Esophagus (tissue), 2 donors: Measurements from ENCODE around the gene CACNA1B. TPM values are rescaled to one million over a fixed set of nuclear protein-coding genes. Genes with fewer than 3 reads are reported as not detected.

Experiments used
- H3K27ac ChIP-seq, 2 donors: one replicate each; pipeline ENCODE4 v1.5.1; 2013; ENCODE audit warnings: low read depth in 2 of 2, mild to moderate bottlenecking in 2 of 2, inconsistent platforms in 1 of 2, low read length in 1 of 2, moderate library complexity in 1 of 2
- H3K27me3 ChIP-seq, 2 donors: one replicate each; pipeline ENCODE4 v1.6.1; 2013; ENCODE audit warnings: low read length in 2 of 2, control low read depth in 1 of 2, mild to moderate bottlenecking in 1 of 2; ENCODE audit not compliant: insufficient read depth in 2 of 2, control insufficient read depth in 1 of 2
- H3K36me3 ChIP-seq, 2 donors: one replicate each; pipeline ENCODE4 v1.6.1; 2013; ENCODE audit warnings: low read length in 1 of 2; ENCODE audit not compliant: control insufficient read depth in 2 of 2, insufficient read depth in 2 of 2
- H3K4me1 ChIP-seq, 2 donors: one replicate each; pipeline ENCODE4 v1.6.1; 2013; ENCODE audit warnings: low read length in 1 of 2; ENCODE audit not compliant: control insufficient read depth in 2 of 2, insufficient read depth in 2 of 2
- H3K4me3 ChIP-seq, 2 donors: one replicate each; pipeline ENCODE4 v1.5.1; 2013; ENCODE audit warnings: low read length in 2 of 2, mild to moderate bottlenecking in 2 of 2, low read depth in 1 of 2, moderate library complexity in 1 of 2
- H3K9me3 ChIP-seq, 2 donors: one replicate each; pipeline ENCODE4 v1.6.1; 2013; ENCODE audit warnings: mild to moderate bottlenecking in 2 of 2, low read depth in 1 of 2, low read length in 1 of 2, moderate library complexity in 1 of 2; ENCODE audit not compliant: control insufficient read depth in 2 of 2, insufficient read depth in 1 of 2
- WGBS, 2 donors: extraction: QIAGEN DNeasy Blood & Tissue Kit; methylation state at CpG; one replicate each; pipeline ENCODE4 v1.1.7; 2013; 5-methylcytosine and 5-hydroxymethylcytosine counted together
- polyA plus RNA-seq, 2 donors: library from polyadenylated mRNA; stranded (reverse); fragments of 200-250 nt; gene quantifications; one replicate each; pipeline ENCODE4 v1.2.3, GENCODE V29; 2013
- donor health status: healthy with polysubstance abuse.
- donor health status: Bipolar disorder and iron deficiency.

CACNA1B gene
- polyA plus RNA-seq, 2 donors, result under 0.01 TPM

DNA sequence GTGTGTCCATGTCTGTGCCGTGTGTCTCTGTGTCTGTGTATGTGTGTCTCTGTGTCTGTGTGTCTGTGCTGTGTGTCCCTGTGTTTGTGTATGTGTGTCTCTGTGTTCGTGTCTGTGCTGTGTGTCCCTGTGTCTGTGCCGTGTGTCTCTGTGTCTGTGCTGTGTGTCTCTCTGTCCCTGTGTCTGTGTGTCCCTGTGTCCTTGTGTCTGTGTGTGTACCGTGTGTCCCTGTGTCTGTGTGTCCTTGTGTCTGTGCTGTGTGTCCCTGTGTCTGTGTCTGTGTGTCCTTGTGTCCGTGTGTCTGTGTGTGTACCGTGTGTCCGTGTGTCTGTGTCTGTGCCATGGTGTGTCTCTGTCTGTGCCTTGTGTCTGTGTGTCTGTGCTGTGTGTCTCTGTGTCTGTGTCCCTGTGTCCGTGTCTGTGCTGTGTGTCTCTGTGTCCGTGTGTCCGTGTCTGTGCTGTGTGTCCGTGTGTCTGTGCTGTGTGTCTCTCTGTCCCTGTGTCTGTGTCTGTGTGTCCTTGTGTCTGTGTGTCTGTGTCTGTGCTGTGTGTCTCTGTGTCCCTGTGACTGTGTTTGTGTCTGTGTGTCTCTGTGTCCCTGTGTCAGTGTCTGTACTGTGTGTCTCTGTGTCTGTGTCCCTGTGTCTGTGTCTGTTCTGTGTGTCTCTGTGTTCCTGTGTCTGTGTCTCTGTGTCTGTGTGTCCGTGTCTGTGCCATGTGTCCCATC lies 23.2 kb downstream of the CACNA1B start:
- Histone ChIP-seq H3K9me3 (peaks cover 2 to 7% of the 10 kb centered on the region in 2 donors), H3K27ac (no peak overlapping the region), H3K4me1 (peaks cover 0 to 1% of the 10 kb centered on the region in 2 donors), H3K27me3 (no peaks in the 10 kb centered on the region), H3K4me3 (no peak overlapping the region), H3K36me3 (no peaks in the 10 kb centered on the region)
- WGBS, 2 donors, result 89 to 91% methylated on average over 12 of the region's 12 CpGs

DNA sequence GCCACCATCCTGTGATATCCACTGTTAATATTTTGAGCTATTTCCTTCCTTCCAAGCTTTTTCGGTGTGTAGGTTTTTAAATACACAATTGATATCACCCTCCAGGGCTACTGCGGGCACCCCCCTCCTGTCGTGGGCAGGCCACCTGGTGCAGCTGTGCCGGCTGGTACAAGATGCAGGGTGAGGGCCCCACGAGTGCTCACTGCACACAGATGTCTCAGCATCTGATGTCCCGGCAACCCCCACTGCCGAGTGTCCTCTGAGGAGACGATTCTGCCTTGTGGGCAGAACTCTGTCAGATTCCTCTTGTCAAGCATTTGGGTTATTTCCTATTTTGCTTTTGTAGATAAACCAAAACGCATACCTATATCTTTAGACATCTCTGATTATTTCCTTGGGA lies 25.1 kb downstream of the CACNA1B start:
- Histone ChIP-seq H3K27ac (no peak overlapping the region), H3K4me1 (peaks cover 0 to 1% of the 10 kb centered on the region in 2 donors), H3K27me3 (no peaks in the 10 kb centered on the region), H3K4me3 (no peak overlapping the region), H3K36me3 (no peaks in the 10 kb centered on the region), H3K9me3 (peaks cover 2 to 7% of the 10 kb centered on the region in 2 donors)
- 77 to 79% methylated on average over 9 of the region's 9 CpGs for WGBS, 2 donors

DNA sequence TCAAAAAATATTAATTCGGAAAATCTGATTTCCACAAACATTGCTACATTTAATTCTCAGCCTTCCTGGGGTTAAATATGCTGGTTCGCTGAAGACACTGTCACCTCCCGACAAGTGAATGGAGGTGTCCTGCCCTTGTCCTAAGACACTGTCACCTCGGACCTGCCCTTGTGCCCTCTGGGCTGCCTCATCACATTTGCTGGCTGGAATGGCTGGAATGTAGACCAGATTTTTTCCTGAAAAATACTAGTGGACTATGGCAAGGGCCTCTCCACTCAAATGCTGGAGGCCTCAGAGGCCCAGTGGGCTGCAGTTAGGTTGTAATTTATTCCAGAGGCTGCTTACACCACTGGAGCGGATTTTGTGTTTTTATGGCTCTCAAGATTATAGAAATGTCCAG lies 28.2 kb downstream of the CACNA1B start:
- peaks cover 0 to 1% of the 10 kb centered on the region in 2 donors for H3K4me1 ChIP-seq
- H3K36me3 ChIP-seq, result no peaks in the 10 kb centered on the region
- H3K27me3 ChIP-seq, result no peaks in the 10 kb centered on the region
- peaks cover 2 to 3% of the 10 kb centered on the region in 2 donors for H3K9me3 ChIP-seq
- 68 to 72% methylated on average over 5 of the region's 5 CpGs for WGBS, 2 donors
- no peak overlapping the region for H3K27ac ChIP-seq
- H3K4me3 ChIP-seq, result no peak overlapping the region

DNA sequence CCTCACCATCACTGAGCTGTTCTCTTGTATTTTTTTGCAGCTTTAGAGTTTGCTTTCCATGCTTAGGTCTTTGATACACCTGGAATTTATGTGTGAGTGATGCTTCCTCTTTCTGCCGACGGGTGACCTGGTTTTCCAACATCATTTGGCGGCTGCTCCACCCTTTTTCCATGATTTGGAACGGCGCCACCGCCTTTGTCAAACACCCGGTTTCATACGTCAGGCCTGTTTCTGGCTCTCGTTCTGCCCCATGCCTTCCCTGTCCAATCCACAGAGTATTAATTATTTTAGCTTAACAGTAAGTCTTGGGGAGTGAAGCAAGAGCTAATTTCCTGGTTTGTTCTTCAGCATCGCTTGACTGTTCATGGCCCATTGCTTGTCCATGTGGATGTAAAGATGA lies 30.2 kb downstream of the CACNA1B start:
- Histone ChIP-seq H3K36me3 (no peaks in the 10 kb centered on the region), H3K4me1 (no peaks in the 10 kb centered on the region), H3K4me3 (no peak overlapping the region), H3K27ac (no peak overlapping the region), H3K27me3 (no peaks in the 10 kb centered on the region), H3K9me3 (no peaks in the 10 kb centered on the region)
- 56 to 65% methylated on average over 10 of the region's 10 CpGs for WGBS, 2 donors

DNA sequence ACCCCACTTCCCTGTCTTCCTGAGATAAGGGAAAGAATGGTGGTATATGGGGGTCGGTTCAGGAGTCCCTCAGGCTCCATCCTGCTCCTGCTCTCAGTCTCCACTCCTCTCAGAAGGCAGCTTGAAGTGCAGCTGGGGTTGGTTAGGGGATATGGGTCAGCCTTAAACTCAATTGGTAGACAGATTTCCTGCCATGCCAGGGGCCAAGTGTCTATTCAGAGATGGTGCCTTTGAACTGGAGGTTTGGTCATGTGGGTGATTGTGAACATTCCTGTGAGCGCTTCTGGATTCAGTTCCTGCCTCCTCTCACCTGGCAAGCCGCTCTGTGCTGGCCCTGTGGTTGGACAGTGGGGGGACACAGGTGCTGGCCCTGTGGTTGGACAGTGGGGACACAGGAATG lies 35.1 kb downstream of the CACNA1B start:
- WGBS, 2 donors, result 70 to 74% methylated on average over 3 of the region's 3 CpGs

DNA sequence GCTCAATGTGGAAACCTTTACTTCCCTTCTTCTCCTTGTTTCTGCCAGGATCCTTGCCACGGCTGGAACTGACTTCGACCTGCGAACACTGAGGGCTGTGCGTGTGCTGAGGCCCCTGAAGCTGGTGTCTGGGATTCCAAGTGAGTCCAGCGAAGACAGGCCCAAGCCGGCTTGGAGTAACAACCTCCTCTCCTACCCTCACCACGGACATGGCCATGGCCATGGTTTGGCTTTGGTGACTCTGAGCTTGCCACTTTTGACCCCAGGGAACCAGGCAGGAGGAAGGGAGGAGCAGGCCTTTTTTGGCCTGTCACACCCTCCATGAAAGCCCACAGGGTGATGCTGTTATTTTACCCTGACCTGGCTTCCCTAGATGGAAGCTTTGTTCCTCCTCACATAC lies 35.5 kb downstream of the CACNA1B start:
- no peak overlapping the region for H3K27ac ChIP-seq
- H3K9me3 ChIP-seq, result no peaks in the 10 kb centered on the region
- H3K4me3 ChIP-seq, result no peak overlapping the region
- no peaks in the 10 kb centered on the region for H3K4me1 ChIP-seq
- H3K36me3 ChIP-seq, result no peaks in the 10 kb centered on the region
- no peaks in the 10 kb centered on the region for H3K27me3 ChIP-seq
- 80 to 89% methylated on average over 7 of the region's 7 CpGs for WGBS, 2 donors

More for the DNA sequence above, 35.1 kb downstream of the CACNA1B start:
- Histone ChIP-seq H3K9me3 (no peaks in the 10 kb centered on the region), H3K27ac (no peak overlapping the region), H3K4me3 (no peak overlapping the region), H3K27me3 (no peaks in the 10 kb centered on the region), H3K4me1 (no peaks in the 10 kb centered on the region), H3K36me3 (no peaks in the 10 kb centered on the region)

DNA sequence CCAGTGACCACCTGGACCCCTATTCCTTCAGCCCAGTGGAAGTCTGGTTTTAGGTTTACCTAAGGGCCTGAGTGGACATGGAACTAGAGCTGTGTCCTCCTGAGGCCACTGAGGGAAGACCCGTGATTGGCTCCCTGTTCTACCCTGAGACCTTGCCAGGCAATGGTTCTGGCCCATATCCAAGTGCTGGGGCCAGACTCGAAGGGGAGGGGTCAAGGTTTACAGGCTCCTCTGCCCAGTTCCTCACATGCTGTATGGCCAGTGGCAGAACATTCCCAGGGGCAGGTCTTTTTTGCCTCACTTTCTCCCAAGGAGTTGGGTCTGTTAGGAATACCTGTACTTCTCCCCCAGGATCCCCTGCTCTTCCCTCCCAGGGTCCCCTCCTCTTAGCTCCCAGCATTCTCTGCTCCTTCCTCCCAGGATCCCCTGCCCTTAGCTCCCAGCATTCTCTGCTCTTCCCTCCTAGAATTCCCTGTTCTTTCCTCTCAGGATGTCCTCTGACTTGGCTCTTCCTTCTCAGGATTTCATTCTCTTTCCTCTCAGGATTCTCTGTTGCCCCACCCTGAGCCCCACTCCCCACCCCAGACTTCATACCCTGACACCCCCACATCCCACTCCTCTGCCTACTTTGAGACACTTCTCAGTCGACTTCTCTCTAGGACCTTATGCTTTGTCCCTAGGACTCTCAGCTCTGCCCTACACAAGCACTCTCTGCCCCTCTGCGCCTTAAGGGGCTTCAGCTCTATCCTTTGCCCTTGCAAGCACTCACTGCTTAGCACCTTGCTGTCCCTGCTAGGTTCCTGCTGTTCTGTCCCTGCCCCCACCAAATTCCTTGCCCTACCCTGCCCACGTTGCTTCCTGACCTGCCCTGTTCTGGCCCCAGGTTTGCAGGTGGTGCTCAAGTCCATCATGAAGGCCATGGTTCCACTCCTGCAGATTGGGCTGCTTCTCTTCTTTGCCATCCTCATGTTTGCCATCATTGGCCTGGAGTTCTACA lies 36.5 kb downstream of the CACNA1B start:
- Histone ChIP-seq H3K27me3 (no peaks in the 10 kb centered on the region), H3K27ac (no peak overlapping the region), H3K36me3 (no peaks in the 10 kb centered on the region), H3K4me3 (no peak overlapping the region), H3K4me1 (no peaks in the 10 kb centered on the region), H3K9me3 (no peaks in the 10 kb centered on the region)
- 62 to 63% methylated on average over 5 of the region's 5 CpGs for WGBS, 2 donors

DNA sequence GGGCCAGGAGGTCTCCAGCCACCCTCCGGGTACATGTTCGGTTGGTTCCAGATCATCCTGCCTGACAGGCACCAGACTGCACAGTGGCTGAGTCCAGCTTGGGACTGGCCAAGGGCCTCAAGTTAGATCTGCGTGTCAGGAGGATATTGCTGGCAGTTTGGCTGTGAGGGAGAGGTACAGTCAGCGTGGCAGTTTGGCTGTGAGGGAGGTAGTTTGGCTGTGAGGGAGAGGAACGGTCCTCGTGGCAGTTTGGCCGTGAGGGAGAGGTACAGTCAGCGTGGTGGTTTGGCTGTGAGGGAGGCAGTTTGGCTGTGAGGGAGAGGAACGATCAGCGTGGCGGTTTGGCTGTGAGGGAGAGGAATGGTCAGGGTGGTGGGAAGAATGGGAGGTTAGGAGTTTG lies 39.0 kb downstream of the CACNA1B start:
- Histone ChIP-seq H3K36me3 (no peaks in the 10 kb centered on the region), H3K4me3 (no peak overlapping the region), H3K27me3 (no peaks in the 10 kb centered on the region), H3K27ac (no peak overlapping the region), H3K4me1 (no peaks in the 10 kb centered on the region), H3K9me3 (no peaks in the 10 kb centered on the region)
- 70 to 79% methylated on average over 11 of the region's 11 CpGs for WGBS, 2 donors

DNA sequence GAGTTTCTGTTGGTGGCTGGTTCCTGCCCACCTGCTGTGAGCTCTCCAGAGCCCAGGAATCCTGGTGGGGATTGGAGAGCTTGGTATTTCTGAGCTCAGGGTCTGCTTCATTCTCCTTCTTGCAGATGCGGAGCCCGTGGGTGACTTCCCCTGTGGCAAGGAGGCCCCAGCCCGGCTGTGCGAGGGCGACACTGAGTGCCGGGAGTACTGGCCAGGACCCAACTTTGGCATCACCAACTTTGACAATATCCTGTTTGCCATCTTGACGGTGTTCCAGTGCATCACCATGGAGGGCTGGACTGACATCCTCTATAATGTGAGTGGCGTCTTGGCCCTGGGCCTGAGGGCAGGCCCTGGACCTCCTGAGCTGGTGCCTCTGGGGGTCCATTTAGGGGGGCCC lies 39.5 kb downstream of the CACNA1B start:
- Histone ChIP-seq H3K9me3 (no peaks in the 10 kb centered on the region), H3K27ac (no peak overlapping the region), H3K36me3 (no peaks in the 10 kb centered on the region), H3K27me3 (no peaks in the 10 kb centered on the region), H3K4me1 (no peaks in the 10 kb centered on the region), H3K4me3 (no peak overlapping the region)
- 82 to 89% methylated on average over 8 of the region's 8 CpGs for WGBS, 2 donors
